Stimulated activated CD4-positive, alpha-beta T cell treated with anti-CD3 and anti-CD28 coated beads, Interleukin-15, amount 100 ng/mL, for 48 hours (primary cell): Measurements from ENCODE around the gene PTPRCAP.
"Not testable (repeated sequence)": the region's sequence is repeated elsewhere in the genome, so short reads cannot be mapped to it uniquely, and the experiment has no call there.

Experiments
- DNase-seq, 2 donors: peaks; one replicate each; pipeline ENCODE4 v3.0.0-alpha.2; 2020; ENCODE audit warnings: low read depth in 2 of 2

The PTPRCAP gene

GRCh38 chr11:67437082-67437808 is at the start of gene PTPRCAP:
PTPRCAP (minus strand) TSS chr11:67437682; CDS start chr11:67437619, 63 bp downstream.
- DNase-seq, result peak; percentile 44 to 64

- DNase-seq, result peak in 1 of 2 donors; percentile 62
Observed at GRCh38 chr11:67486481-67487195, 49.2 kb upstream of the PTPRCAP start.

- DNase-seq, result peak in 1 of 2 donors; percentile 64
Observed at GRCh38 chr11:67485873-67486361, 48.4 kb upstream of the PTPRCAP start.

- DNase-seq, result peak in 1 of 2 donors; percentile 72
Observed at GRCh38 chr11:67484847-67485311, 47.4 kb upstream of the PTPRCAP start.

- peak in 1 of 2 donors; percentile 49 for DNase-seq
Observed at GRCh38 chr11:67483831-67484665, 46.6 kb upstream of the PTPRCAP start.

- peak; percentile 97 to 98 for DNase-seq
Observed at GRCh38 chr11:67482827-67483798, 45.6 kb upstream of the PTPRCAP start, which contains the start of gene AIP. AIP (plus strand) TSS chr11:67483026; CDS start chr11:67483159, 133 bp downstream.

- no peak for DNase-seq
Observed at GRCh38 chr11:67482275-67482826, 44.9 kb upstream of the PTPRCAP start.

GRCh38 chr11:67477344-67478050 is 40.0 kb upstream of the PTPRCAP start:
- DNase-seq, result not testable (repeated sequence)

- DNase-seq, result not testable (repeated sequence)
Observed at GRCh38 chr11:67476692-67477091, 39.2 kb upstream of the PTPRCAP start.

GRCh38 chr11:67472882-67473281 is 35.4 kb upstream of the PTPRCAP start:
- DNase-seq, result no peak

GRCh38 chr11:67470337-67471002 is 33.0 kb upstream of the PTPRCAP start:
- DNase-seq, result no peak

- DNase-seq, result no peak
Observed at GRCh38 chr11:67469508-67469811, 32.0 kb upstream of the PTPRCAP start.

- peak; percentile 88 to 91 for DNase-seq
Observed at GRCh38 chr11:67468759-67469507, 31.5 kb upstream of the PTPRCAP start, which contains the start of gene TMEM134. TMEM134 (minus strand) TSS chr11:67469251; CDS start chr11:67469192, 59 bp downstream.

GRCh38 chr11:67468456-67468758 is 30.9 kb upstream of the PTPRCAP start:
- DNase-seq, result no peak

- no peak for DNase-seq
Observed at GRCh38 chr11:67468056-67468455, 30.6 kb upstream of the PTPRCAP start.

- no peak for DNase-seq
Observed at GRCh38 chr11:67466962-67467771, 29.7 kb upstream of the PTPRCAP start.

GRCh38 chr11:67466367-67466766 is 28.9 kb upstream of the PTPRCAP start:
- no peak for DNase-seq

- not testable (repeated sequence) for DNase-seq
Observed at GRCh38 chr11:67465530-67465929, 28.0 kb upstream of the PTPRCAP start.
